Muscle layer of duodenum (tissue), 2 donors: ENCODE data around the gene TMEM14C.

Experiments used
- H3K27ac ChIP-seq: one replicate; pipeline ENCODE4 v1.7.0; 2013; ENCODE audit warnings: mild to moderate bottlenecking, low read length
- H3K27me3 ChIP-seq: one replicate; pipeline ENCODE4 v1.7.0; 2013; ENCODE audit warnings: low read depth, mild to moderate bottlenecking, control low read depth, low read length
- H3K36me3 ChIP-seq, 2 donors: one replicate each; pipeline ENCODE4 v1.7.0; 2013; ENCODE audit warnings: low read length in 2 of 2, control low read depth in 1 of 2, mild to moderate bottlenecking in 1 of 2; ENCODE audit not compliant: insufficient read depth in 2 of 2, control insufficient read depth in 1 of 2
- H3K4me1 ChIP-seq, 2 donors: one replicate each; pipeline ENCODE4 v1.7.0; 2013; ENCODE audit warnings: low read length in 2 of 2, mild to moderate bottlenecking in 2 of 2, control low read depth in 1 of 2, moderate library complexity in 1 of 2; ENCODE audit not compliant: insufficient read depth in 2 of 2, control insufficient read depth in 1 of 2
- H3K4me3 ChIP-seq, 2 donors: one replicate each; pipeline ENCODE4 v1.7.0; 2013; ENCODE audit warnings: low read length in 2 of 2, low read depth in 1 of 2, mild to moderate bottlenecking in 1 of 2
- H3K9me3 ChIP-seq, 2 donors: one replicate each; pipeline ENCODE4 v1.7.0; 2013; ENCODE audit warnings: low read length in 2 of 2, control low read depth in 1 of 2, mild to moderate bottlenecking in 1 of 2; ENCODE audit not compliant: control insufficient read depth in 1 of 2
- donor health status: healthy.

Gene TMEM14C

DNA sequence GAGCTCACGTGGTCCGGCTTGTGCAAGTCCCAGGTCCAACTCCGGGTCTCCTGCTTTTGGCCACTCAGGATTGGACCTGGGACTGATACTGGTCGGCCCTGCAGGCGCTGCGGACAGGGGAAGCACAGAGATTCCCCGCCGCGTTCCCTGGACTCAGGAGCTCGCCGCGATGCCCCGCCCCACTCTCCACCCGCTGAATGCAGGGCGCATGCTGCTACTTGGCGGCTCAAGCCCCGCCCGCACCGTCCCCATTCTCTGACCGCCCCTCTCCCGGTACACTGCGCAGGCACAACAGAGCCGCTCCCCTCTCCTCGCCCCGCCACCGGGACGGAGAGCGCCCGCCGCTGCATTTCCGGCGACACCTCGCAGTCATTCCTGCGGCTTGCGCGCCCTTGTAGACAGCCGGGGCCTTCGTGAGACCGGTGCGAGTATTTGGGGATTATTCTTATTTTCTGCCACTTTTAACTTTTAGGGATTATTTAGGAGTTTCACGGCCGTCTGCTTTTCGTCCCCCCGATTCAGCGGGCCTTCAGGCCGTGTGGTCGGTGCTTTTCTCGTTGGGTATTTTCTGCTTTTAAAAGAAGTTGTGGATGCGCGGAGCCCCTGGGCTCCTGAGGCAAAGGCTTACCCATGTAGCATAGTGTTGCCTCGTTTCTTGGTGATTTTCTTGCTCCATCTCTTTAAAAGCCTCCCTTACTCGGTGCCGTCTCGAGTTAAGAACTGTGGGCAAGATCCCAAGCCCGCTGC, at the start of gene TMEM14C:
Gene TMEM14C, plus strand, starts transcription at position 251 of the 747 bp plus-strand sequence. CDS start 1,544 bp downstream, outside the sequence.
- peak within 1 kb of the TSS; percentile 82 to 87 for H3K4me3 ChIP-seq
- no peaks in the 10 kb centered on the region for H3K9me3 ChIP-seq
- H3K27me3 ChIP-seq, result no peaks in the 10 kb centered on the region
- H3K4me1 ChIP-seq, result peaks cover 0 to 34% of the 10 kb centered on the region in 2 donors
- peak within 1 kb of the TSS; percentile 88 for H3K27ac ChIP-seq
- peaks cover 0 to 15% of the 10 kb centered on the region in 2 donors for H3K36me3 ChIP-seq

- Histone ChIP-seq H3K4me3 (no peak overlapping the region), H3K9me3 (no peaks in the 10 kb centered on the region), H3K4me1 (no peaks in the 10 kb centered on the region), H3K36me3 (no peaks in the 10 kb centered on the region), H3K27me3 (no peaks in the 10 kb centered on the region), H3K27ac (no peak overlapping the region)
These were observed 46.5 kb upstream of the TMEM14C start for GRCh38 chr6:10676403-10676802.

DNA sequence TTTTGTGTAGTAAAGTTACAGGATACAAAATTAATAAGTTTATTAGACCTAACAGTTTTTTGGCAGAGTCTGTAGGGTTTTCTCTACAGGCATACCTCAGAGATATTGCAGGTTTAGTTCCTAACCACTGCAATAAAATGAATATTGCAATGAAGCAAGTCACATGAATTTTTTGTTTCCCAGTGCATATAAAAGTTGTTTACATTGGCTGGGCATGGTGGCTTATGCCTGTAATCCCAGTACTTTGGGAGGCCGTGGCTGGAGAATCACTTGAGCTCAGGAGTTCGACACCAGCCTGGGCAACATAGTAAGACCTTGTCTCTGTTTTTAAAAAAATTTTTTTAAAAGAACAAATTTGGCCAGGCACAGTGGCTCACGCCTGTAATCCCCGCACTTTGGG, 44.4 kb upstream of the TMEM14C start:
- Histone ChIP-seq H3K4me1 (no peaks in the 10 kb centered on the region), H3K27ac (no peak overlapping the region), H3K36me3 (no peaks in the 10 kb centered on the region), H3K27me3 (no peaks in the 10 kb centered on the region), H3K4me3 (no peak overlapping the region), H3K9me3 (no peaks in the 10 kb centered on the region)

GRCh38 chr6:10681795-10682194, 41.1 kb upstream of the TMEM14C start:
- Histone ChIP-seq H3K4me3 (no peak overlapping the region), H3K9me3 (no peaks in the 10 kb centered on the region), H3K4me1 (no peaks in the 10 kb centered on the region), H3K36me3 (no peaks in the 10 kb centered on the region), H3K27me3 (no peaks in the 10 kb centered on the region), H3K27ac (no peak overlapping the region)

DNA sequence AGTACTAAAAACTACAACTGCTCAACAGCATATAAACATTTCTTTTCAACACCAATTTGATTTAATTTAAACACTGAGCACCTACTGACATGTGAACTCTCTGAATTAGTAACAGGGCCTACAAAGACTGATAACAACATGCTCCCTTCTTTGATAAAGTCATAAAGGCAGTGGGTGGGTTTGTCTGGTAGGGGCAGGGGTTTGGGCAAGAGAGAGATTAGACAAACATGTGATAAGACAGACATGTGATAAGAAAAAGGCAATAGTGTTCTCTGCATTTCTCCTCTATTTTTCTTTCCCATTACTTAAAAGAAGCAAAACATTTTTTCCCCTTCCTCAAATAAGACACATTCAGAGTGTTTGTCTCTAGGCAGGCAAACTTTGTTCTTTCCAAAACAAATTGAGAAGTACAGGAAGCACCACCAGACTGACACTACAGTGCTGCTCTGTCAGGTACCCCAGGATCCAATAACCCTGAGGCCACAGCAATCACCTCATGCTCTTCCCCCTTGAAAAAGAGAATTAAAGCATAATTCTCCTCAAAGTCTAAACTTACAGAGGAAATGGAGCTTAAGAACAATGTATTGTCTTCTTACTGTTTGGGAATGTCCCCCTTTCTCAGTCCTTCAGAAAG, 40.4 kb upstream of the TMEM14C start:
- Histone ChIP-seq H3K27ac (no peak overlapping the region), H3K4me3 (no peak overlapping the region), H3K27me3 (no peaks in the 10 kb centered on the region), H3K9me3 (no peaks in the 10 kb centered on the region), H3K4me1 (no peaks in the 10 kb centered on the region), H3K36me3 (no peaks in the 10 kb centered on the region)

GRCh38 chr6:10684618-10685017, 38.3 kb upstream of the TMEM14C start:
- H3K4me1 ChIP-seq, result no peaks in the 10 kb centered on the region
- H3K4me3 ChIP-seq, result no peak overlapping the region
- no peaks in the 10 kb centered on the region for H3K36me3 ChIP-seq
- no peaks in the 10 kb centered on the region for H3K9me3 ChIP-seq
- H3K27ac ChIP-seq, result no peak overlapping the region
- no peaks in the 10 kb centered on the region for H3K27me3 ChIP-seq

DNA sequence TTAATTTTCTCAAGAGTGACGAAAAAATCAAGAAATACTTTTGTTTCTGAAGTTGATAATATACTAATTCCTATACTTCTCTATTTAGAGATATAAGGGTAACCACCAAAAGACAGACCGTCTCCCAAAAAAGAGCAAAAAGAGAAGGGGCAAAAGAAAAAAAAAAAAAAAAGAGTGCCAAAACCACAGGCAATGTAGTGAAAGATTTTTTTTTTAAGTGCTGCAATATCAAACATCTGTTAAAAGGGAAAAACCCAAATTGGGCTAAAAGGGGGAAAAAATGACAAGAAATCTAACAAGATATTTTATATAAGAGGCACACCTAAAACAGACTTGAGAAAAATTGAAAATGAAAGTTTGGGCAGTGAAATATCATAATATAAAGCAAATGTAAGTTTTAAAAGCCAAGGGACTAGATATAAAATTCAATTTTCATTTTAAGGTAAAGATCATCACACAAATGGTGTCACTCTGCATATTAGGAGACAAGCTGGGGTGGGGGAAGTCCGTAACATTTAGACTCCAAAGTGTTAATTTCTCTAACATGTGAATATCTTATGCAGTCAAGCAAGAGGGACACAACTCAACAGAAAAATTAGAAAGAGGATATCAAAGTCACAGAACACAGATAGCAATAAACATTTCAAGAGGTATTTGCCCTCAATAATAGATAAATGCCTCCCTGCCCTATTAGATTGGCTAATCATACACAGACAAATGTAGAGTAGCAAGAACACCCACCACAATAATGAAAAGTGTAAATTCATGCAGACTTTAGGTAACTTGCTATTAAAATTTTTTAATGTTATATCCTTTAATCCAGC, 37.6 kb upstream of the TMEM14C start:
- Histone ChIP-seq H3K27ac (no peak overlapping the region), H3K9me3 (no peaks in the 10 kb centered on the region), H3K4me3 (no peak overlapping the region), H3K4me1 (no peaks in the 10 kb centered on the region), H3K27me3 (no peaks in the 10 kb centered on the region), H3K36me3 (no peaks in the 10 kb centered on the region)

- Histone ChIP-seq H3K27me3 (no peaks in the 10 kb centered on the region), H3K4me1 (no peaks in the 10 kb centered on the region), H3K9me3 (no peaks in the 10 kb centered on the region), H3K4me3 (peak overlapping the region in 1 of 2 donors; percentile 14), H3K36me3 (no peaks in the 10 kb centered on the region), H3K27ac (no peak overlapping the region)
These were observed 36.0 kb upstream of the TMEM14C start for GRCh38 chr6:10686901-10687300.

DNA sequence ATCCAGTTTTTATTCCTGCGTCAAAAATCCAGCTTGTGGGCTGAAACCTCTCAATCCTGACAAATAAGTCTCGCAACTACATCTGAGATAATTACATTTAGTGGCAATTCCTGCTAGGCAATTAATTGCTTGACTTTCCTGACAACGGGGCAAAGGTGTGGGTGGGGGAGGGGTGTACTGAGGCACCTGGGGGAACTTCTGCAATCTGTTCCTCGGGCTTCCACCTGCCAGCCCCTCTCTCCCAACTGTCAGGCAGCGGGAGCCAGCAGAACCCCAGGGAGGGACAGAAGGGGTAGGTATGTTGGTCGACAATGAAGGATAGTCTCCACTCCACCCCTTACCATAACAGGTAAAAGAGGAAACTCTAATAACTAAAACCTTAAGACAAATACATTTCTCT, 35.3 kb upstream of the TMEM14C start:
- no peak overlapping the region for H3K27ac ChIP-seq
- no peaks in the 10 kb centered on the region for H3K27me3 ChIP-seq
- H3K9me3 ChIP-seq, result no peaks in the 10 kb centered on the region
- H3K4me3 ChIP-seq, result peak overlapping the region in 1 of 2 donors; percentile 14
- H3K4me1 ChIP-seq, result no peaks in the 10 kb centered on the region
- no peaks in the 10 kb centered on the region for H3K36me3 ChIP-seq

- Histone ChIP-seq H3K4me1 (peaks cover 7 to 16% of the 10 kb centered on the region in 2 donors), H3K4me3 (no peak overlapping the region)
These were observed 32.0 kb upstream of the TMEM14C start for GRCh38 chr6:10690651-10691445.

More at GRCh38 chr6:10690651-10691445, 32.0 kb upstream of the TMEM14C start:
- no peaks in the 10 kb centered on the region for H3K36me3 ChIP-seq
- H3K27me3 ChIP-seq, result no peaks in the 10 kb centered on the region
- H3K9me3 ChIP-seq, result no peaks in the 10 kb centered on the region
- H3K27ac ChIP-seq, result no peak overlapping the region
